Measurements from ENCODE around the gene COMMD7.

COMMD7 gene

DNA sequence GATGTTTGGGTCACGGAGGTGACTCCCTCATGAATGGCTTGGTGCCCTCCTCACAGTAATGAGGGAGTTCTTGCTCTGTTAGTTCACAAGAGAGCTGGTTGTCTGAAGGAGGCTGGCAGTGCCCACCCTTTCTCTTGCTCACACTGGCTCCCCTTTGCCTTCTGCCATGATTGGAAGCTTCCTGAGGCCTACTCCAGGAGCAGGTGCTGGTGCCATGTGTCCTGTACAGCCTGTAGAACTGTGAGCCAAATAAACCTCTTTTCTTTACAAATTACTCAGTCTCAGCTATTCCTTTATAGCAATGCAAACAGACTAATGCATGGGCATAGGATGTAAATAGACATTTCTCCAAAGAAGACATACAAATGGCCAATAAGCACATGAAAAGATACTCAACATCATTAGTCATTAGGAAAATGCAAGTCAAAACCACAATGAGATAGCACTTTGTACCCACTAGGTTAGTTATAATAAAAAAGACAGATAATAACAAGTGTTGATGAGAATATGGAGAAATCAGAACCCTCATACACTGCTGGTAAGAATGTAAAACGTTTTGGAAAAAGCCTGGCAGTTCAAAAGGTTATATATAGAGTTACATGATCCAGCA, 87.3 kb downstream of the COMMD7 start:
- TF ChIP-seq ZFX (IDR thresholded peaks at IDR 0.05; ENCODE audit: borderline replicate concordance) (no peak), CTCF (IDR thresholded peaks at IDR 0.05) (no peak)
- H3K27ac ChIP-seq = no peak overlapping the region

DNA sequence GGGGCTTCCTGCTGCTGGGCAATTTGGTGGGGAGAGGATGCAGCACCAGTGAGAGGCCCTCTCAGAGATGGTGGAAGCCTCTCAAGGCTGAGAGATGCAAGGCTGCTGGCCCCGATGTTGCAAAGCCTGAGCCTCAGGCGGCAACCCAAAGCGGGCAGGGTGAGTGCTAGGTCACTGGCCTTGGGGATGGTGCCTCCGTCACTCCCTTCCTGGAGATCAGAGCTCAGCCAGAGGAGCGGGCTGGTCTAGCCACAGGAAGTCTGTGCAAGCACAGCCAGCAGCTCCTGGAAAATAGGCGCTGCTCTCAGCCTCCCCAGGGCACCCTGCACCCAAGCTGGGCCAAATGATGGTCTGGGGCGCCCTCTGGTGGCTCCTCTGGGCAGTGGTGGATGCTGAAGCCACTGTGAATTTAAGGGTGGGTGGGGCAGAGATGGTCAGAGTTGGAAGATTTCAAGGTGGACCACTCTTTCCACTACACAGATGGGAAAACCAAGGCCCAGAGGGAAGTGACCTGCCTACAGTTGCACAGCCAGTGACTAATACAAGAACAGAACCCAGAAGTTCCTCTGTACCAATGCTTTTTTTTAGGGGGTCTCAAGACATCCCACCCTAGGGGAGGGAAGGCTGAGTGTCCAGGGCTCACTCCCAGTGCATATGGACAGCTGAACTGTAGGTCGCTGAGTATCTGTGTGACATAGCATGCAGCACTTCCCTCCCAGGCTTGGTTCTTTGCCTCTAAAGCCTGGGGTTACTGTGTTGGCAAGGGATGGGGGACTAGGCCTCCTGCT, 90.3 kb downstream of the COMMD7 start:
- H3K27ac ChIP-seq = no peak overlapping the region
- TF ChIP-seq ZFX (IDR thresholded peaks at IDR 0.05; ENCODE audit: borderline replicate concordance) (no peak), CTCF (IDR thresholded peaks at IDR 0.05) (peak; percentile 86)
